GM12878 (cell line): ENCODE measurements around the gene HIRIP3. TPM values are rescaled to one million over a fixed set of nuclear protein-coding genes. Genes with fewer than 3 reads are reported as not detected.
"Not testable (repeated sequence)": the region's sequence is repeated elsewhere in the genome, so short reads cannot be mapped to it uniquely, and the experiment has no call there.

Source experiments
- ATAC-seq: fragments of 200-7000 bp; cut with Tn5 transposase; 3 replicates; pipeline ENCODE4 v1.9.1; 2020; ENCODE audit warnings: mild to moderate bottlenecking, moderate library complexity
- BruUV-seq: library from RNA; stranded (reverse); fragments of 400-500 nt; replicated peaks from 2 replicates; lab custom pipeline; 2021; lab: Mats Ljungman, UMichigan
- CTCF ChIA-PET: fragments of 300-600 bp; sonication (Branson Sonifier 250); formaldehyde crosslinking; extraction: SDS; loops from one replicate; lab custom pipeline; 2021; ENCODE audit warnings: inconsistent platforms; lab: Yijun Ruan, JAX
- POLR2A ChIA-PET: fragments of 350-600 bp; formaldehyde crosslinking; extraction: SDS; loops from one replicate; lab custom pipeline; 2021; ENCODE audit warnings: inconsistent platforms; lab: Charles Lee
- RAD21 ChIA-PET: fragments of 300-600 bp; sonication (Branson Sonifier 250); formaldehyde crosslinking; loops from one replicate; lab custom pipeline; 2023; ENCODE audit warnings: antibody characterized with exemption; ENCODE audit not compliant: unreplicated experiment; lab: Charles Lee
- SMC1A ChIA-PET: fragments of 300-600 bp; sonication (Branson Sonifier 250); formaldehyde crosslinking; loops from one replicate; lab custom pipeline; 2023; ENCODE audit not compliant: unreplicated experiment, uncharacterized antibody; lab: Charles Lee
- DNase-seq: peaks from one replicate; pipeline ENCODE4 v3.0.0-alpha.2; 2011; ENCODE audit warnings: low read depth, low spot score
- FAIRE-seq: peaks from 3 replicates; lab custom pipeline; 2011; peaks lifted over from hg19 to GRCh38; lab: Jason Lieb, UNC
- H2AFZ ChIP-seq: 2 replicates; pipeline ENCODE4 v1.6.0; 2011; ENCODE audit warnings: low read depth, low read length, control low read depth; ENCODE audit not compliant: control insufficient read depth
- H3K27ac ChIP-seq: 2 replicates; pipeline ENCODE4 v1.5.1; 2011; ENCODE audit warnings: control low read depth; ENCODE audit not compliant: control insufficient read depth, insufficient read depth
- H3K27me3 ChIP-seq, 2 experiments: replicated peaks in 1 of 2; 2 replicates each; pipeline versions ENCODE4 v1.6.0 to v1.6.1; 2011; ENCODE audit warnings: low read length in 1 of 2; ENCODE audit not compliant: control insufficient read depth in 2 of 2, insufficient read depth in 2 of 2
- H3K36me3 ChIP-seq, 2 experiments: 2 replicates each; pipeline ENCODE4 v1.5.1; 2011; ENCODE audit warnings: low read length in 1 of 2; ENCODE audit not compliant: control insufficient read depth in 2 of 2, insufficient read depth in 2 of 2
- H3K4me1 ChIP-seq: 2 replicates; pipeline ENCODE4 v1.6.1; 2011; ENCODE audit warnings: mild to moderate bottlenecking, low read length, moderate library complexity, mixed read lengths; ENCODE audit not compliant: control insufficient read depth, insufficient read depth
- H3K4me2 ChIP-seq: 2 replicates; pipeline ENCODE4 v1.6.0; 2011; ENCODE audit warnings: control low read depth; ENCODE audit not compliant: control insufficient read depth, insufficient read depth
- H3K4me3 ChIP-seq: fragments of 200-600 bp; sonication (generic); 2 replicates; pipeline ENCODE4 v1.5.1; 2016
- H3K79me2 ChIP-seq: 2 replicates; pipeline ENCODE4 v1.6.0; 2011; ENCODE audit warnings: low read length; ENCODE audit not compliant: control insufficient read depth, insufficient read depth
- H3K9ac ChIP-seq: 2 replicates; pipeline ENCODE4 v1.8.0; 2011; ENCODE audit warnings: low read length, control low read depth, mixed read lengths; ENCODE audit not compliant: control insufficient read depth, insufficient read depth
- H3K9me3 ChIP-seq: replicated peaks from 3 replicates; pipeline ENCODE4 v1.5.1; 2011; ENCODE audit warnings: mild to moderate bottlenecking, low read length; ENCODE audit not compliant: control insufficient read depth, insufficient read depth
- H4K20me1 ChIP-seq: 2 replicates; pipeline ENCODE4 v1.6.0; 2011; ENCODE audit not compliant: control insufficient read depth, insufficient read depth
- ATF7 ChIP-seq: fragments of 450-650 bp; IDR thresholded peaks from 2 replicates; pipeline ENCODE4 v1.6.1; 2016; ENCODE audit warnings: low read depth, mild to moderate bottlenecking
- BCL3 ChIP-seq: IDR thresholded peaks from 2 replicates; pipeline ENCODE4 v1.6.1; 2011; ENCODE audit warnings: borderline replicate concordance, low read depth, mild to moderate bottlenecking, moderate library complexity, low read length; ENCODE audit not compliant: insufficient read depth, poor library complexity, severe bottlenecking
- CEBPB ChIP-seq, 2 experiments: fragments of 150-350 bp in 1 of 2; IDR thresholded peaks; 2 replicates each; pipeline ENCODE4 v1.6.1; 2012 to 2014; ENCODE audit warnings: low read depth in 2 of 2, low read length in 2 of 2, borderline replicate concordance in 1 of 2, inconsistent platforms in 1 of 2
- CTCF ChIP-seq, 3 experiments: IDR thresholded peaks in 2 of 3; conservative IDR thresholded peaks in 1 of 3; 2 replicates each; pipeline ENCODE4 v1.5.1; 2011; ENCODE audit warnings: low read depth in 3 of 3, low read length in 3 of 3, mild to moderate bottlenecking in 3 of 3, control low read depth in 2 of 3, moderate library complexity in 2 of 3, inconsistent platforms in 1 of 3, mixed read lengths in 1 of 3; ENCODE audit not compliant: control insufficient read depth in 2 of 3, insufficient read depth in 1 of 3; ENCODE audit errors: extremely low read depth in 1 of 3
- GABPA ChIP-seq: IDR thresholded peaks from 2 replicates; pipeline ENCODE4 v1.6.1; 2014; ENCODE audit warnings: antibody characterized with exemption, low read depth, mild to moderate bottlenecking, inconsistent platforms
- KLF5 ChIP-seq: fragments of 450-650 bp; IDR thresholded peaks from 2 replicates; pipeline ENCODE4 v1.6.1; 2014; ENCODE audit warnings: mild to moderate bottlenecking; ENCODE audit not compliant: partially characterized antibody
- RAD51 ChIP-seq: fragments of 450-650 bp; IDR thresholded peaks from 2 replicates; pipeline ENCODE4 v1.6.1; 2016; ENCODE audit warnings: moderate library complexity, mild to moderate bottlenecking, inconsistent platforms
- RBBP5 ChIP-seq: fragments of 200-600 bp; sonication (generic); conservative IDR thresholded peaks from 2 replicates; pipeline ENCODE4 v1.6.1; 2016
- RCOR1 ChIP-seq: conservative IDR thresholded peaks from 2 replicates; pipeline ENCODE4 v1.6.1; 2012; ENCODE audit warnings: low read depth, low read length, improper control_type of control experiment
- YBX1 ChIP-seq: fragments of 450-650 bp; IDR thresholded peaks from 2 replicates; pipeline ENCODE4 v1.6.1; 2016; ENCODE audit warnings: antibody characterized with exemption
- WGBS: methylation state at CpG from one replicate; pipeline ENCODE4 v1.1.6; 2016; ENCODE audit warnings: low lambda C conversion rate; ENCODE audit not compliant: insufficient replicate concordance, insufficient coverage; ENCODE audit errors: missing lambda C conversion rate; 5-methylcytosine and 5-hydroxymethylcytosine counted together
- in situ Hi-C: fragments of 300-500 bp; cut with MboI; formaldehyde crosslinking; loops from 9 replicates; pipeline ENCODE4 v1.14.3; 2018; ENCODE audit warnings: mixed read lengths
- intact Hi-C: fragments of 100-400 bp; cut with micrococcal nuclease; formaldehyde crosslinking; loops from one replicate; pipeline ENCODE4 v1.14.2; 2022; ENCODE audit not compliant: unreplicated experiment
- polyA plus RNA-seq, 11 experiments: library from polyadenylated mRNA; depleted of rRNA in 4 of 11; unstranded in 6 of 11; stranded (reverse) in 5 of 11; fragments of >200 nt; fragmentation: Nextera tagmentation in 4 of 11; fragmentation: Illumina TruSeq in 1 of 11; extraction: Ambion mirVana in 4 of 11; extraction: Trizol in 1 of 11; gene quantifications; 1 replicate in 1 of 11; 2 replicates in 10 of 11; pipeline versions ENCODE4 v1.2.1 to v1.2.3, GENCODE V29; 2011 to 2016; ENCODE audit warnings: inconsistent platforms in 2 of 11, missing spikeins in 2 of 11, low read depth in 1 of 11
- total RNA-seq, 4 experiments: library from RNA; depleted of rRNA in 3 of 4; stranded (reverse); fragments of >200 nt in 3 of 4; fragmentation: Illumina TruSeq in 1 of 4; extraction: Trizol in 1 of 4; gene quantifications; 2 replicates each; pipeline versions ENCODE4 v1.2.1 to v1.2.3, GENCODE V29; 2013 to 2021
- TF ChIP-seq, protein P1 (sequence below): IDR thresholded peaks from 2 replicates; pipeline ENCODE4 v1.6.1; 2012; ENCODE audit warnings: low read depth, low read length, improper control_type of control experiment

The HIRIP3 gene
- total and polyA plus RNA-seq, 10 of the 15 experiments (the other 5 are each of a cell fraction or from before 2014, with no cell fraction given): 4.1 to 43.5 (median 23.9) TPM

DNA sequence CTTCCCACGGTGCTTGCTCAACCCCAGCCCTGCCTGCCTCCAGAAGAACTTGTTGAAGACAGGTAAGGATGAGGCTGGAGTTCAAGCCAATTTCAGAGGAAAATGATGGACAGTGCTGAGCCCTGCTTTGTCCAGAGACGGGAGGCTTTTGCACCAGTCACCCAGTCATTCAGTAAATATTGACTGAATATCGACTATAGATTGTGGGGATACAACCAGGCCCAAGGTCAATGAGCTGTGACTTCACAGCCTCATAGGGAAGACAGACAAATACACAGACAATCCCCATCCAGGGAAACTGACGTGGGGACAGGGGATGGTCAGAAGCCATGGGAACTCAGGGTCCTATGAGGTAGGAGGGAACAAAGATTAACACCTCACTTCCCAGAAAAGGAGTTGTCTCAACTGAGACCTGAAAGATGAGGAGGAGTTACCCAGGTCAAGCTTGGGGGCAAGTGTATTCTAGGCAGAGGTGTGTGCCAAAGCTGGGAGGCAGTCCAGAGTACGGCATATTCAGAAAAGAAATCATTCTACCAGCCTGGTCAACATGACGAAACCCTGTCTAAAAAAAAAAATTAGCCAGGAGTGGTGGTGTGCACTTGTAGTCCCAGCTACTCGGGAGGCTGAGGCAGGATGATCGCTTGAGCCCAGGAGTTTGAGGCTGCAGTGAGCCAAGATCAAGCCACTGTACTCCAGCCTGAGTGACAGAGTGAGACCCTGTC, 21.3 kb upstream of the HIRIP3 start:
- BruUV-seq: no TSS peak
- Histone ChIP-seq H3K9ac (no peak overlapping the region), H3K79me2 (no peaks in the 10 kb centered on the region), H3K4me2 (no peak overlapping the region), H3K27ac (no peak overlapping the region), H2AFZ (no peak overlapping the region), H3K4me1 (0 out of 2 replicates have a peak, but pooled peaks cover 2% of the 10 kb centered on the region), H3K36me3 (no peaks in the 10 kb centered on the region), H3K27me3 (peaks cover 3 to 5% of the 10 kb centered on the region in 2 experiments; a peak in 3 of 4 replicates), H3K9me3 (no peaks in the 10 kb centered on the region), H4K20me1 (no peaks in the 10 kb centered on the region), H3K4me3 (no peak overlapping the region)
- ATAC-seq (no peak), DNase-seq (no peak), FAIRE-seq (no peak)
- ChIA-PET CTCF (interaction anchor here (0.8 to 1.2 kb wide), 2 partner anchors 15 to 168 kb away, joined by 3 to 4 read pairs; no protein-coding TSS in a partner anchor), SMC1A (no interaction called here), RAD21 (no interaction called here), POLR2A (no interaction called here)
- intact Hi-C loops (no loop called here), in situ Hi-C loops (loop anchor here (25.0 kb wide), 1 partner anchor 904 kb away; no protein-coding TSS in a partner anchor)
- TF ChIP-seq CEBPB (IDR thresholded peaks at IDR 0.05; ENCODE audit: borderline replicate concordance in 1 of 2, low read depth in 2 of 2, low read length in 2 of 2): no peak
- TF ChIP-seq KLF5: no peak
- no peak for TF ChIP-seq RBBP5
- TF ChIP-seq RAD51: no peak
- no peak for TF ChIP-seq CTCF (IDR thresholded peaks at IDR 0.05 in 2 of 3, conservative IDR thresholded peaks at IDR 0.05 in 1 of 3; ENCODE audit: control insufficient read depth in 2 of 3, extremely low read depth in 1 of 3, insufficient read depth in 1 of 3, low read depth in 3 of 3, low read length in 3 of 3)
- TF ChIP-seq GABPA: no peak
- TF ChIP-seq, protein P1, sequence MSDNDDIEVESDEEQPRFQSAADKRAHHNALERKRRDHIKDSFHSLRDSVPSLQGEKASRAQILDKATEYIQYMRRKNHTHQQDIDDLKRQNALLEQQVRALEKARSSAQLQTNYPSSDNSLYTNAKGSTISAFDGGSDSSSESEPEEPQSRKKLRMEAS: no peak
- no peak for TF ChIP-seq ATF7
- TF ChIP-seq YBX1: no peak
- TF ChIP-seq BCL3: no peak
- no peak for TF ChIP-seq RCOR1
- 33% methylated on average over 8 of the region's 8 CpGs for WGBS

GRCh38 chr16:30015450-30015849, 20.0 kb upstream of the HIRIP3 start:
- H3K4me3 ChIP-seq, H3K9me3 ChIP-seq, H4K20me1 ChIP-seq, H3K36me3 ChIP-seq, H3K4me2 ChIP-seq, H3K27me3 ChIP-seq, BruUV-seq, H3K9ac ChIP-seq, ATAC-seq, intact Hi-C loops, DNase-seq, H3K27ac ChIP-seq, H2AFZ ChIP-seq, H3K4me1 ChIP-seq, FAIRE-seq, H3K79me2 ChIP-seq: not testable (repeated sequence)
- SMC1A ChIA-PET: interaction anchor here (0.8 kb wide), 1 partner anchor 48 kb away, joined by 3 read pairs; no protein-coding TSS in a partner anchor
- CTCF ChIA-PET: interaction anchor here (0.8 kb wide), 1 partner anchor 194 kb away, joined by 4 read pairs; no protein-coding TSS in a partner anchor
- WGBS: 68% methylated on average over 7 of the region's 7 CpGs
- POLR2A ChIA-PET: interaction anchor here (0.8 kb wide), 1 partner anchor 246 kb away, joined by 4 read pairs; no protein-coding TSS in a partner anchor
- in situ Hi-C loops: loop anchor here (25.0 kb wide), 1 partner anchor 903 kb away; no protein-coding TSS in a partner anchor
- RAD21 ChIA-PET: interaction anchor here (1.1 kb wide), 1 partner anchor 16 kb away, joined by 3 read pairs; no protein-coding TSS in a partner anchor
